ENCODE results near the gene ANKRD53. TPM values are rescaled to one million over a fixed set of nuclear protein-coding genes. Genes with fewer than 3 reads are reported as not detected.

ANKRD53 gene
- total RNA-seq, 1 donor from 2014 or later: 0.56 TPM

DNA sequence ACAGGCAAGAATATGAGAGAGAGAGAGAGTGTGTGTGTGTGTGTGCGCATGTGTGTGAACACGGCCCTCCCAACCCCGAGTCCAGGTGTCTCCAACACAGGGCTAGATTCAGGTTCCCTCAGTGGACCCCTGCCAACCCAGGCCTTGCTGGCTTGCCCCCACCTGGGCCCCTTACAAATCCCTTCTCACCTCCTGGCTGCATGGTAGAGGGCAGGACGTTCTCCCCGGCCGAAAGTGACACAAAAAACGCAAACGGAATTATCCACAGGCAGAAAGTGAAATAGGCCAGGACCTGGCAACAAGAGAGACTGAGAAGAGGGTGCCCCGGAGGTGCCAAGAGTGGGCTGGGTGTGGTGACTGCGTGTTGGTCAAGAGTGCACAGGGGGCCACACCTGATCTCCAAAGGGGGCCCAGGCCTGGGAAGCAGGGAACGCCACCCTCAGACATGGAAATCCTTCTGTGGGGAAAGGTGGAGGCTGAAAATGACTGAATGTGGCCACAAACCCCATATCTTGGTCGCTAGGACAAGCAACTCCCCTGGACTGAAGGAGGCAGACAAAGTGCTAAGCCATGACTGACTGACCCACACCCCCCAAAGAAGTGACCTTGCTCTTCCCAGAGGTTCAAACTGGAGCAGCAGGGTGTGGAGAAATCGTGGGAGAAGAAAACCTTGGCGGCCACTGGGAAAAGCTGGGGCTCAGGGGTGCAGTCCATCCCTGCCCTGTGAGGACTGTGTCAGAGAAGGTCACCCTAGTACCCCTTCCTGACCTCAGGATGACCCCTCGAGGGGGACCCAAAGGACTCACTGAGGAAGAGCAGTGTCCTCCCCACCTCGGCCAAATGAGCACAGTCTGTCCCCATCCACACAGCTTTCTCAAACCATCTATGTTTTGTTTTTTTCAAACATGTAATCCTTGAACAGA is 10.6 kb downstream of the ANKRD53 start:
- DNase-seq (ENCODE audit: low spot score): no peak
- Mint-ChIP-seq H3K36me3 (ENCODE audit: low read depth, unreplicated experiment) (peaks cover 48% of the 10 kb centered on the region), H3K27ac (ENCODE audit: unreplicated experiment) (no peak overlapping the region), H3K27me3 (ENCODE audit: unreplicated experiment) (peaks cover 12% of the 10 kb centered on the region), H3K4me3 (ENCODE audit: unreplicated experiment) (no peak overlapping the region), H3K9me3 (ENCODE audit: unreplicated experiment) (no peaks in the 10 kb centered on the region), H3K4me1 (ENCODE audit: unreplicated experiment) (peaks cover 31% of the 10 kb centered on the region)
- TF ChIP-seq, protein P1, sequence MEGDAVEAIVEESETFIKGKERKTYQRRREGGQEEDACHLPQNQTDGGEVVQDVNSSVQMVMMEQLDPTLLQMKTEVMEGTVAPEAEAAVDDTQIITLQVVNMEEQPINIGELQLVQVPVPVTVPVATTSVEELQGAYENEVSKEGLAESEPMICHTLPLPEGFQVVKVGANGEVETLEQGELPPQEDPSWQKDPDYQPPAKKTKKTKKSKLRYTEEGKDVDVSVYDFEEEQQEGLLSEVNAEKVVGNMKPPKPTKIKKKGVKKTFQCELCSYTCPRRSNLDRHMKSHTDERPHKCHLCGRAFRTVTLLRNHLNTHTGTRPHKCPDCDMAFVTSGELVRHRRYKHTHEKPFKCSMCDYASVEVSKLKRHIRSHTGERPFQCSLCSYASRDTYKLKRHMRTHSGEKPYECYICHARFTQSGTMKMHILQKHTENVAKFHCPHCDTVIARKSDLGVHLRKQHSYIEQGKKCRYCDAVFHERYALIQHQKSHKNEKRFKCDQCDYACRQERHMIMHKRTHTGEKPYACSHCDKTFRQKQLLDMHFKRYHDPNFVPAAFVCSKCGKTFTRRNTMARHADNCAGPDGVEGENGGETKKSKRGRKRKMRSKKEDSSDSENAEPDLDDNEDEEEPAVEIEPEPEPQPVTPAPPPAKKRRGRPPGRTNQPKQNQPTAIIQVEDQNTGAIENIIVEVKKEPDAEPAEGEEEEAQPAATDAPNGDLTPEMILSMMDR (IDR thresholded peaks at IDR 0.05; ENCODE audit: unreplicated experiment): no peak

DNA sequence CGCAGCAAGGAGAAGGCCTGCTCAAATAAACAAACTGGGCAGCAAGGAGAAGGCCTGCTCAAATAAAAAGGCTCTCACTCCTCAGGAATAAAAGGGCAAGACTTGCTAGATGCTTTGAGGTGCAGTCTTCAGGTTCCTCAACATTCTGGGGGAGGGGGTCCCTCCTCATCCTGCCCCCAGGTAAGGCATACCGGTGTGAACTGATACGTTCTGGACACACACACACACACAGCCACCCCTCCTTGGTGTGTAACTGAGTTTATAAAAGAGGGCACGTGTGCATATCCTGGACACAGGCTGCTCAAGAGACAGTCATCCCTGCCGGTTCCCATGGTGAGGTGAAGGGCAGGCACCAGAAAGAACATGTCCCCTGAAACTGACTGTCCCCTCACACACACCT is 11.8 kb downstream of the ANKRD53 start:
- Mint-ChIP-seq H3K9me3 (ENCODE audit: unreplicated experiment) (no peaks in the 10 kb centered on the region), H3K36me3 (ENCODE audit: low read depth, unreplicated experiment) (peaks cover 51% of the 10 kb centered on the region), H3K4me1 (ENCODE audit: unreplicated experiment) (peaks cover 27% of the 10 kb centered on the region), H3K4me3 (ENCODE audit: unreplicated experiment) (no peak overlapping the region), H3K27me3 (ENCODE audit: unreplicated experiment) (peaks cover 8% of the 10 kb centered on the region), H3K27ac (ENCODE audit: unreplicated experiment) (no peak overlapping the region)
- DNase-seq (ENCODE audit: low spot score): no peak
- TF ChIP-seq, protein P1 (IDR thresholded peaks at IDR 0.05; ENCODE audit: unreplicated experiment): no peak

DNA sequence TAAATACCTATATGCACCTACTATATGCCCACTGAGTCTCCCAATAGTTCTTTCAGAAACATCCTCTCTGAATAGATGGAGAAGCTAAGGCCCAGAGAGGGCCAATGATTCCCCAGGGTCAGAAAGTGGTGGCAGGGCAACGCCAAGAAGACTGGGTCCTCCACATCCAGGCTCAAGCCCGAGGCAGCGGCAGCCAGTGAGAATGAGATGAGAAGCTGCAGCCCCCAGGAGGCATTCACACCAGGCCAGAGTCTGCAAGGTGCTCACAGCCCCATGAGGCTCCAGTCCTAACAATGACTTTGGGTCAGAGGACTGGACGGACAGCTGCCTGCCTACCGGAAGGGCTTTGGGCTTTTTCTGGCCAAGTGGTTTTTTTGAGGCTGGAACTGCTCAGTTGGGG is 12.7 kb downstream of the ANKRD53 start:
- Mint-ChIP-seq H3K4me1 (ENCODE audit: unreplicated experiment) (peaks cover 20% of the 10 kb centered on the region), H3K36me3 (ENCODE audit: low read depth, unreplicated experiment) (peaks cover 46% of the 10 kb centered on the region), H3K9me3 (ENCODE audit: unreplicated experiment) (no peaks in the 10 kb centered on the region), H3K27me3 (ENCODE audit: unreplicated experiment) (peaks cover 8% of the 10 kb centered on the region), H3K4me3 (ENCODE audit: unreplicated experiment) (no peak overlapping the region), H3K27ac (ENCODE audit: unreplicated experiment) (no peak overlapping the region)
- TF ChIP-seq, protein P1 (IDR thresholded peaks at IDR 0.05; ENCODE audit: unreplicated experiment): no peak
- DNase-seq (ENCODE audit: low spot score): no peak

DNA sequence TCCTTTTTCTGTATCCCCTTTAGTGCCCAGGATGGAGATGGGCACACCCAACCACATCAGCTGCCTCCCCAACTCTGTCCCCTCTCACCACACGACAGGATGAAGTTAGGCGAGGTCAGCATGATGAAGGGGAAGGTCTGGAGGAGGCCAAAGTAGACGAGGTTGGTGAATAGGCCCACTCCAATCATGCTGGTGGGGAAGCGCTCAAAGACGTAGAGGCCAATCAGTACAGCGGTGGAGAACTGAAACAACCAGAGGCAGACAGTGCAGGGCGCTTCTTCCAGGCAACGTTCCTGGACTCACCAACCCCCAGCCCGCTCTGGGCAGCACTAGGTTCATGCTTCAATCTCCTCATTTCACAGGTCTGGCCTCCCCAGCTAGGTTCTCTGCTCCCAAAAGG is 13.3 kb downstream of the ANKRD53 start:
- no peak for DNase-seq (ENCODE audit: low spot score)
- peaks cover 15% of the 10 kb centered on the region for H3K4me1 Mint-ChIP-seq (ENCODE audit: unreplicated experiment)
- H3K4me3 Mint-ChIP-seq (ENCODE audit: unreplicated experiment): no peak overlapping the region
- H3K9me3 Mint-ChIP-seq (ENCODE audit: unreplicated experiment): no peaks in the 10 kb centered on the region
- peaks cover 8% of the 10 kb centered on the region for H3K27me3 Mint-ChIP-seq (ENCODE audit: unreplicated experiment)
- TF ChIP-seq, protein P1 (IDR thresholded peaks at IDR 0.05; ENCODE audit: unreplicated experiment): no peak
- peaks cover 40% of the 10 kb centered on the region for H3K36me3 Mint-ChIP-seq (ENCODE audit: low read depth, unreplicated experiment)
- H3K27ac Mint-ChIP-seq (ENCODE audit: unreplicated experiment): no peak overlapping the region
